B cell (primary cell): ENCODE results near the gene MOSPD2. TPM values are rescaled to one million over a fixed set of nuclear protein-coding genes. Genes with fewer than 3 reads are reported as not detected.

ENCODE experiments used
- ATAC-seq: fragments of 200-7000 bp; cut with Tn5 transposase; one replicate; pipeline ENCODE4 v1.10.0; 2021; ENCODE audit warnings: low read depth, mild to moderate bottlenecking, moderate number of reproducible peaks, moderate library complexity
- CTCF ChIA-PET: fragments of 350-600 bp; sonication (Branson Sonifier 250); formaldehyde crosslinking; loops from one replicate; lab custom pipeline; 2021; ENCODE audit warnings: antibody characterized with exemption, inconsistent platforms; lab: Charles Lee
- POLR2A ChIA-PET: fragments of 350-600 bp; sonication (Branson Sonifier 250); formaldehyde crosslinking; loops from one replicate; lab custom pipeline; 2021; ENCODE audit warnings: antibody characterized with exemption; lab: Charles Lee
- DNase-seq: peaks from one replicate; pipeline ENCODE4 v3.0.0; 2013
- H2AFZ ChIP-seq: 2 replicates; pipeline ENCODE4 v1.6.1; 2012; ENCODE audit warnings: mild to moderate bottlenecking, low read depth, low read length; ENCODE audit not compliant: insufficient read depth, poor library complexity, severe bottlenecking
- H3K27ac ChIP-seq, 2 donors: 1 replicate in 1 of 2; 2 replicates in 1 of 2; pipeline ENCODE4 v1.5.1; 2012 to 2013; ENCODE audit warnings: low read length in 2 of 2, mild to moderate bottlenecking in 2 of 2, moderate library complexity in 1 of 2
- H3K27me3 ChIP-seq, 4 experiments: fragments of 200-600 bp in 1 of 4; sonication (generic) in 1 of 4; replicated peaks in 1 of 4; 1 replicate in 2 of 4; 2 replicates in 2 of 4; pipeline versions ENCODE4 v1.6.1 to v1.7.0; 2013 to 2016; ENCODE audit warnings: low read length in 3 of 4, mild to moderate bottlenecking in 2 of 4, mixed read lengths in 1 of 4, moderate library complexity in 1 of 4; ENCODE audit not compliant: insufficient read depth in 4 of 4, control insufficient read depth in 3 of 4; ENCODE audit errors: control extremely low read depth in 1 of 4
- H3K36me3 ChIP-seq, 2 experiments: replicated peaks in 1 of 2; 1 replicate in 1 of 2; 2 replicates in 1 of 2; pipeline versions ENCODE4 v1.6.1 to v1.7.1; 2013; ENCODE audit warnings: low read length in 1 of 2; ENCODE audit not compliant: insufficient read depth in 2 of 2, control insufficient read depth in 1 of 2; ENCODE audit errors: control extremely low read depth in 1 of 2, extremely low read depth in 1 of 2
- H3K4me1 ChIP-seq, 2 donors: fragments of 200-600 bp in 1 of 2; sonication (generic) in 1 of 2; 1 replicate in 1 of 2; 2 replicates in 1 of 2; pipeline versions ENCODE4 v1.5.1 to v1.6.1; 2013 to 2017; ENCODE audit warnings: low read length in 2 of 2; ENCODE audit not compliant: control insufficient read depth in 2 of 2, insufficient read depth in 2 of 2
- H3K4me2 ChIP-seq: replicated peaks from 2 replicates; pipeline ENCODE3; 2012; ENCODE audit warnings: mild to moderate bottlenecking, low read depth, low read length; ENCODE audit not compliant: poor library complexity, severe bottlenecking
- H3K4me3 ChIP-seq, 5 experiments: fragments of 200-600 bp in 1 of 5; sonication (generic) in 1 of 5; 1 replicate in 3 of 5; 2 replicates in 2 of 5; pipeline versions ENCODE4 v1.5.1 to v1.7.0; 2011 to 2016; ENCODE audit warnings: low read length in 4 of 5, mild to moderate bottlenecking in 4 of 5, low read depth in 2 of 5, control low read depth in 1 of 5, moderate library complexity in 1 of 5; ENCODE audit not compliant: insufficient read depth in 1 of 5; ENCODE audit errors: control extremely low read depth in 1 of 5, extremely low read depth in 1 of 5
- H3K79me2 ChIP-seq: fragments of 200-600 bp; sonication (generic); one replicate; pipeline ENCODE4 v1.6.0; 2016; ENCODE audit warnings: low read length; ENCODE audit not compliant: control insufficient read depth, insufficient read depth
- H3K9ac ChIP-seq: fragments of 200-600 bp; sonication (generic); 2 replicates; pipeline ENCODE4 v1.6.1; 2017; ENCODE audit warnings: mild to moderate bottlenecking, low read length, moderate library complexity
- H3K9me3 ChIP-seq, 3 donors: one replicate each; pipeline versions ENCODE4 v1.6.1 to v1.7.1; 2013; ENCODE audit warnings: low read length in 2 of 3; ENCODE audit not compliant: control insufficient read depth in 2 of 3, insufficient read depth in 1 of 3; ENCODE audit errors: control extremely low read depth in 1 of 3
- H4K20me1 ChIP-seq: 2 replicates; pipeline ENCODE4 v1.6.0; 2012; ENCODE audit warnings: mild to moderate bottlenecking, low read length; ENCODE audit not compliant: insufficient read depth, control insufficient read depth, poor library complexity, severe bottlenecking
- H3K27ac Mint-ChIP-seq: one replicate; pipeline ENCODE4 v1.8.0; 2021; ENCODE audit warnings: mixed read lengths
- H3K27me3 Mint-ChIP-seq: one replicate; pipeline ENCODE4 v1.8.0; 2021; ENCODE audit warnings: mixed read lengths
- H3K4me1 Mint-ChIP-seq: one replicate; pipeline ENCODE4 v1.8.0; 2021; ENCODE audit warnings: mixed read lengths
- H3K4me3 Mint-ChIP-seq: one replicate; pipeline ENCODE4 v1.8.0; 2021; ENCODE audit warnings: mixed read lengths
- H3K9me3 Mint-ChIP-seq: one replicate; pipeline ENCODE4 v1.8.0; 2022; ENCODE audit warnings: mixed read lengths; ENCODE audit not compliant: insufficient read depth
- CTCF ChIP-seq: fragments of 200-600 bp; IDR thresholded peaks from one replicate; pipeline ENCODE4 v1.8.0; 2022; ENCODE audit warnings: antibody characterized with exemption, mild to moderate bottlenecking
- EZH2 ChIP-seq: IDR thresholded peaks from 2 replicates; pipeline ENCODE4 v1.6.1; 2012; ENCODE audit warnings: borderline replicate concordance, low read depth, mild to moderate bottlenecking, moderate library complexity, low read length; ENCODE audit not compliant: insufficient read depth, poor library complexity, severe bottlenecking
- WGBS: methylation state at CpG from one replicate; pipeline ENCODE4 v1.1.5; 2013; ENCODE audit warnings: missing lambda C conversion rate; ENCODE audit not compliant: insufficient coverage; 5-methylcytosine and 5-hydroxymethylcytosine counted together
- intact Hi-C: fragments of 100-400 bp; cut with micrococcal nuclease; formaldehyde crosslinking; loops from one replicate; pipeline ENCODE4 v1.10.0; 2022
- polyA plus RNA-seq: library from polyadenylated mRNA; depleted of rRNA; stranded (reverse); fragments of >200 nt; gene quantifications from 2 replicates; pipeline ENCODE4 v1.2.3, GENCODE V29; 2012
- total RNA-seq, 2 donors: library from RNA; stranded (reverse); fragments of 120-200 nt in 1 of 2; gene quantifications; 1 replicate in 1 of 2; 2 replicates in 1 of 2; pipeline versions ENCODE4 v1.2.3 to v1.2.4, GENCODE V29; 2013 to 2022

Gene MOSPD2
- total and polyA plus RNA-seq, 2 donors (not counting 1 experiment from before 2014, with no cell fraction given) = 5.2 to 23.1 TPM

- H4K20me1 ChIP-seq = no peaks in the 10 kb centered on the region
- no peak overlapping the region for H3K27ac Mint-ChIP-seq
- peaks cover 2% of the 10 kb centered on the region for H3K4me1 Mint-ChIP-seq
- no peak overlapping the region for H3K27ac ChIP-seq
- H3K4me1 ChIP-seq = no peaks in the 10 kb centered on the region
- no peak for ATAC-seq
- H3K9ac ChIP-seq = no peak overlapping the region
- H3K4me2 ChIP-seq = no peak overlapping the region
- no peak for DNase-seq
- no peak overlapping the region for H3K4me3 ChIP-seq
- H3K9me3 Mint-ChIP-seq = no peaks in the 10 kb centered on the region
- no peaks in the 10 kb centered on the region for H3K27me3 Mint-ChIP-seq
- TF ChIP-seq CTCF = no peak
- TF ChIP-seq EZH2 = no peak
- WGBS = no CpG with 5 or more reads among the region's 1 CpG
- no peak overlapping the region for H2AFZ ChIP-seq
- no peaks in the 10 kb centered on the region for H3K36me3 ChIP-seq
- H3K4me3 Mint-ChIP-seq = no peak overlapping the region
- H3K9me3 ChIP-seq = no peaks in the 10 kb centered on the region
- CTCF ChIA-PET = no interaction called here
- peaks cover 3% of the 10 kb centered on the region for H3K79me2 ChIP-seq
- intact Hi-C loops = no loop called here
- no peaks in the 10 kb centered on the region for H3K27me3 ChIP-seq
- POLR2A ChIA-PET = no interaction called here
Measured at GRCh38 chrX:14884714-14885113, 11.5 kb downstream of the MOSPD2 start.

GRCh38 chrX:14886252-14886651 is 13.0 kb downstream of the MOSPD2 start:
- no peak overlapping the region for H3K27ac ChIP-seq
- Mint-ChIP-seq H3K27ac (no peak overlapping the region), H3K4me3 (no peak overlapping the region), H3K27me3 (no peaks in the 10 kb centered on the region), H3K4me1 (peaks cover 2% of the 10 kb centered on the region), H3K9me3 (no peaks in the 10 kb centered on the region)
- H3K4me3 ChIP-seq = no peak overlapping the region
- no peak overlapping the region for H3K4me2 ChIP-seq
- no peaks in the 10 kb centered on the region for H4K20me1 ChIP-seq
- WGBS = no CpG with 5 or more reads among the region's 3 CpGs
- DNase-seq (no peak), ATAC-seq (no peak)
- H3K79me2 ChIP-seq = no peaks in the 10 kb centered on the region
- TF ChIP-seq EZH2 (no peak), CTCF (no peak)
- H3K27me3 ChIP-seq = no peaks in the 10 kb centered on the region
- no peak overlapping the region for H3K9ac ChIP-seq
- no peaks in the 10 kb centered on the region for H3K36me3 ChIP-seq
- ChIA-PET POLR2A (no interaction called here), CTCF (no interaction called here)
- intact Hi-C loops = no loop called here
- no peaks in the 10 kb centered on the region for H3K4me1 ChIP-seq
- no peaks in the 10 kb centered on the region for H3K9me3 ChIP-seq
- H2AFZ ChIP-seq = no peak overlapping the region
